Esophagus squamous epithelium (tissue), 5 donors: ENCODE measurements around the gene DHRS3. TPM values are rescaled to one million over a fixed set of nuclear protein-coding genes. Genes with fewer than 3 reads are reported as not detected.

Source experiments
- DNase-seq: peaks from one replicate; lab custom pipeline; 2025; lab: John Stamatoyannopoulos, UW
- H3K27ac ChIP-seq, 4 donors: fragments of 200-600 bp; sonication (generic); one replicate each; pipeline ENCODE4 v1.5.1; 2016 to 2019; ENCODE audit warnings: mild to moderate bottlenecking in 1 of 4
- H3K27me3 ChIP-seq, 4 donors: fragments of 200-600 bp; sonication (generic); 1 replicate in 3 of 4; 2 replicates in 1 of 4; pipeline versions ENCODE4 v1.5.1 to v1.6.0; 2017 to 2021; ENCODE audit warnings: antibody characterized with exemption in 1 of 4
- H3K36me3 ChIP-seq, 3 donors: fragments of 200-600 bp; sonication (generic); one replicate each; pipeline ENCODE4 v1.5.1; 2016 to 2019
- H3K4me1 ChIP-seq, 3 donors: fragments of 200-600 bp; sonication (generic); one replicate each; pipeline ENCODE4 v1.5.1; 2017 to 2019
- H3K4me3 ChIP-seq, 4 donors: fragments of 200-600 bp; sonication (generic); 1 replicate in 3 of 4; 2 replicates in 1 of 4; pipeline ENCODE4 v1.5.1; 2016 to 2019; ENCODE audit warnings: mild to moderate bottlenecking in 2 of 4, moderate library complexity in 1 of 4
- H3K9me3 ChIP-seq, 3 donors: fragments of 200-600 bp; sonication (generic); one replicate each; pipeline ENCODE4 v1.5.1; 2016 to 2019
- CTCF ChIP-seq, 6 experiments: fragments of 450-650 bp in 4 of 6; fragments of 200-600 bp in 2 of 6; sonication (generic) in 2 of 6; IDR thresholded peaks; one replicate each; pipeline ENCODE4 v1.5.1; 2016 to 2019; ENCODE audit warnings: antibody characterized with exemption in 6 of 6, mild to moderate bottlenecking in 4 of 6, moderate library complexity in 4 of 6
- POLR2A ChIP-seq, 4 donors: fragments of 450-650 bp; IDR thresholded peaks; one replicate each; pipeline ENCODE4 v1.6.1; 2017; ENCODE audit warnings: antibody characterized with exemption in 4 of 4, mild to moderate bottlenecking in 4 of 4, moderate library complexity in 3 of 4
- WGBS, 2 donors: methylation state at CpG; one replicate each; pipeline ENCODE4 v1.1.5; 2018; 5-methylcytosine and 5-hydroxymethylcytosine counted together
- intact Hi-C: fragments of 100-400 bp; cut with DNase I; formaldehyde crosslinking; loops from one replicate; pipeline ENCODE4 v1.15.0; 2022
- total RNA-seq, 4 donors: library from RNA; depleted of rRNA; stranded (reverse); fragments of >200 nt; gene quantifications; one replicate each; pipeline ENCODE4 v1.1.0, GENCODE V29; 2016
- donor health status: DM: yes; HTN: yes; CAD: no.

Gene DHRS3
- total RNA-seq, 4 donors from 2014 or later: 87.7 to 166 (median 117) TPM

GRCh38 chr1:12634156-12634555, 16.1 kb upstream of the DHRS3 start:
- intact Hi-C loops: no loop called here
- Histone ChIP-seq H3K4me3 (no peak overlapping the region), H3K4me1 (peaks cover 0 to 7% (median 0%) of the 10 kb centered on the region in 3 donors), H3K27me3 (peaks cover 0 to 28% (median 0%) of the 10 kb centered on the region in 4 donors), H3K36me3 (no peaks in the 10 kb centered on the region), H3K9me3 (peaks cover 0 to 3% (median 2%) of the 10 kb centered on the region in 3 donors), H3K27ac (no peak overlapping the region)
- WGBS, 2 donors: 73 to 81% methylated on average over 8 of the region's 8 CpGs
- no peak for TF ChIP-seq POLR2A (IDR thresholded peaks at IDR 0.05)
- no peak for TF ChIP-seq CTCF (IDR thresholded peaks at IDR 0.05)
- no peak for DNase-seq

- H3K27me3 ChIP-seq: peaks cover 0 to 28% (median 0%) of the 10 kb centered on the region in 4 donors
- H3K27ac ChIP-seq: no peak overlapping the region
- H3K4me3 ChIP-seq: no peak overlapping the region
- DNase-seq: no peak
- no peaks in the 10 kb centered on the region for H3K9me3 ChIP-seq
- TF ChIP-seq POLR2A (IDR thresholded peaks at IDR 0.05) (no peak), CTCF (IDR thresholded peaks at IDR 0.05) (no peak)
- peaks cover 0 to 13% (median 0%) of the 10 kb centered on the region in 3 donors for H3K4me1 ChIP-seq
- no peaks in the 10 kb centered on the region for H3K36me3 ChIP-seq
- 83 to 87% methylated on average over 1 to 5 of the region's 8 CpGs for WGBS, 2 donors
- intact Hi-C loops: no loop called here
Observed at GRCh38 chr1:12631571-12631970, 13.6 kb upstream of the DHRS3 start.

GRCh38 chr1:12630946-12631530, 13.0 kb upstream of the DHRS3 start:
- 65 to 82% methylated on average over 5 of the region's 6 CpGs for WGBS, 2 donors
- Histone ChIP-seq H3K4me1 (peaks cover 0 to 10% (median 0%) of the 10 kb centered on the region in 3 donors), H3K4me3 (no peak overlapping the region), H3K36me3 (no peaks in the 10 kb centered on the region), H3K9me3 (no peaks in the 10 kb centered on the region), H3K27me3 (peaks cover 0 to 28% (median 0%) of the 10 kb centered on the region in 4 donors), H3K27ac (no peak overlapping the region)
- DNase-seq: no peak
- intact Hi-C loops: no loop called here
- TF ChIP-seq CTCF (IDR thresholded peaks at IDR 0.05) (no peak), POLR2A (IDR thresholded peaks at IDR 0.05) (no peak)

GRCh38 chr1:12629985-12630760, 12.2 kb upstream of the DHRS3 start:
- Histone ChIP-seq H3K27me3 (peaks cover 0 to 28% (median 0%) of the 10 kb centered on the region in 4 donors), H3K9me3 (no peaks in the 10 kb centered on the region), H3K27ac (no peak overlapping the region), H3K36me3 (no peaks in the 10 kb centered on the region), H3K4me3 (no peak overlapping the region), H3K4me1 (peaks cover 0 to 10% (median 0%) of the 10 kb centered on the region in 3 donors)
- DNase-seq: no peak
- WGBS, 2 donors: 84 to 94% methylated on average over 3 to 5 of the region's 15 CpGs
- intact Hi-C loops: loop anchor here (10.0 kb wide), 1 partner anchor 315 kb away; no protein-coding TSS in a partner anchor
- TF ChIP-seq POLR2A (IDR thresholded peaks at IDR 0.05) (no peak), CTCF (IDR thresholded peaks at IDR 0.05) (no peak)

- no peak for TF ChIP-seq CTCF (IDR thresholded peaks at IDR 0.05)
- TF ChIP-seq POLR2A (IDR thresholded peaks at IDR 0.05): no peak
- Histone ChIP-seq H3K27me3 (peaks cover 0 to 28% (median 0%) of the 10 kb centered on the region in 4 donors), H3K36me3 (no peaks in the 10 kb centered on the region), H3K9me3 (no peaks in the 10 kb centered on the region), H3K4me3 (no peak overlapping the region), H3K27ac (no peak overlapping the region), H3K4me1 (peaks cover 0 to 10% (median 0%) of the 10 kb centered on the region in 3 donors)
- 83% methylated on average over 1 of the region's 1 CpG; no CpG with 5 or more reads in 1 of the 2 donors for WGBS, 2 donors
- no peak for DNase-seq
- intact Hi-C loops: loop anchor here (10.0 kb wide), 1 partner anchor 315 kb away; no protein-coding TSS in a partner anchor
Observed at GRCh38 chr1:12629511-12629956, 11.5 kb upstream of the DHRS3 start.
